SK-N-SH treated with all-trans-retinoic acid at 6 μM for 48 hours (cell line): ENCODE measurements around the gene TMEM147.

Source experiments
- ATAC-seq: fragments of 200-7000 bp; cut with Tn5 transposase; 3 replicates; pipeline ENCODE4 v1.9.1; 2020; ENCODE audit warnings: mild to moderate bottlenecking, moderate library complexity
- ARNTL ChIP-seq: fragments of 450-650 bp; formaldehyde crosslinking; IDR thresholded peaks from 2 replicates; pipeline ENCODE4 v1.5.0; 2020; ENCODE audit warnings: low read depth, mild to moderate bottlenecking, moderate library complexity, borderline replicate concordance
- BACH2 ChIP-seq: fragments of 250-450 bp; sonication (Bioruptor Pico); IDR thresholded peaks from 2 replicates; pipeline ENCODE4 v1.9.0; 2021; ENCODE audit warnings: mild to moderate bottlenecking, borderline replicate concordance
- CSDC2 ChIP-seq: fragments of 250-450 bp; sonication (Bioruptor Pico); IDR thresholded peaks from 2 replicates; pipeline ENCODE4 v1.5.0; 2020; ENCODE audit warnings: mild to moderate bottlenecking, moderate library complexity
- ESRRG ChIP-seq: fragments of 250-450 bp; sonication (Bioruptor Pico); IDR thresholded peaks from 2 replicates; pipeline ENCODE4 v1.6.1; 2021; ENCODE audit warnings: mild to moderate bottlenecking
- GLIS3 ChIP-seq: fragments of 250-450 bp; sonication (Bioruptor Pico); IDR thresholded peaks from 2 replicates; pipeline ENCODE4 v1.5.0; 2020; ENCODE audit warnings: mild to moderate bottlenecking, moderate library complexity
- ISL1 ChIP-seq: fragments of 250-450 bp; sonication (Bioruptor Pico); IDR thresholded peaks from 2 replicates; pipeline ENCODE4 v2.1.2; 2022; ENCODE audit warnings: mild to moderate bottlenecking, moderate library complexity
- OSR1 ChIP-seq: fragments of 250-450 bp; sonication (Bioruptor Pico); IDR thresholded peaks from 2 replicates; pipeline ENCODE4 v1.8.0; 2022; ENCODE audit warnings: moderate library complexity, mild to moderate bottlenecking, inconsistent platforms
- PPARA ChIP-seq: fragments of 250-450 bp; sonication (Bioruptor Pico); IDR thresholded peaks from 2 replicates; pipeline ENCODE4 v1.5.0; 2020; ENCODE audit warnings: mild to moderate bottlenecking, borderline replicate concordance
- RARB ChIP-seq: fragments of 250-450 bp; sonication (Bioruptor Pico); IDR thresholded peaks from 2 replicates; pipeline ENCODE4 v1.8.0; 2021; ENCODE audit warnings: mild to moderate bottlenecking, moderate library complexity
- SNAI2 ChIP-seq: fragments of 250-450 bp; sonication (Bioruptor Pico); IDR thresholded peaks from 2 replicates; pipeline ENCODE4 v1.5.0; 2020; ENCODE audit warnings: mild to moderate bottlenecking, moderate library complexity
- TCF4 ChIP-seq: fragments of 250-450 bp; sonication (Bioruptor Pico); IDR thresholded peaks from 2 replicates; pipeline ENCODE4 v1.8.0; 2021; ENCODE audit warnings: mild to moderate bottlenecking, moderate library complexity, borderline replicate concordance
- TOX ChIP-seq: fragments of 250-450 bp; sonication (Bioruptor Pico); IDR thresholded peaks from 2 replicates; pipeline ENCODE4 v1.8.0; 2021; ENCODE audit warnings: mild to moderate bottlenecking, moderate library complexity, borderline replicate concordance
- ZC3H10 ChIP-seq: fragments of 250-450 bp; sonication (Bioruptor Pico); IDR thresholded peaks from 2 replicates; pipeline ENCODE4 v1.5.1; 2021; ENCODE audit warnings: mild to moderate bottlenecking, moderate library complexity
- ZFP3 ChIP-seq: fragments of 250-450 bp; sonication (Bioruptor Pico); IDR thresholded peaks from 2 replicates; pipeline ENCODE4 v1.5.0; 2020; ENCODE audit warnings: mild to moderate bottlenecking, moderate library complexity
- ZFP30 ChIP-seq: fragments of 450-650 bp; formaldehyde crosslinking; IDR thresholded peaks from 2 replicates; pipeline ENCODE4 v1.5.0; 2022; ENCODE audit warnings: mild to moderate bottlenecking, moderate library complexity
- ZNF565 ChIP-seq: fragments of 450-650 bp; formaldehyde crosslinking; conservative IDR thresholded peaks from 2 replicates; pipeline ENCODE4 v1.5.0; 2020; ENCODE audit warnings: low read depth, mild to moderate bottlenecking, moderate library complexity
- ZNF70 ChIP-seq: fragments of 450-650 bp; formaldehyde crosslinking; IDR thresholded peaks from 2 replicates; pipeline ENCODE4 v1.5.0; 2020; ENCODE audit warnings: mild to moderate bottlenecking, moderate library complexity
- ZNF8 ChIP-seq: fragments of 450-650 bp; formaldehyde crosslinking; IDR thresholded peaks from 2 replicates; pipeline ENCODE4 v1.5.0; 2020; ENCODE audit warnings: mild to moderate bottlenecking, moderate library complexity
- TF ChIP-seq, protein P1 (sequence below): fragments of 250-450 bp; sonication (Bioruptor Pico); IDR thresholded peaks from 2 replicates; pipeline ENCODE4 v1.5.1; 2021; ENCODE audit warnings: mild to moderate bottlenecking, moderate library complexity
- TF ChIP-seq, protein P2 (sequence below): fragments of 250-450 bp; sonication (Bioruptor Pico); IDR thresholded peaks from 2 replicates; pipeline ENCODE4 v1.8.0; 2020; ENCODE audit warnings: mild to moderate bottlenecking, moderate library complexity, borderline replicate concordance
- TF ChIP-seq, protein P3 (sequence below): fragments of 250-450 bp; sonication (Bioruptor Pico); IDR thresholded peaks from 2 replicates; pipeline ENCODE4 v1.5.1; 2020; ENCODE audit warnings: low read depth, mild to moderate bottlenecking, moderate library complexity
- TF ChIP-seq, protein P4 (sequence below): fragments of 250-450 bp; sonication (Bioruptor Pico); IDR thresholded peaks from 2 replicates; pipeline ENCODE4 v1.8.0; 2021; ENCODE audit warnings: low read depth, mild to moderate bottlenecking, moderate library complexity, borderline replicate concordance

TMEM147 gene

DNA sequence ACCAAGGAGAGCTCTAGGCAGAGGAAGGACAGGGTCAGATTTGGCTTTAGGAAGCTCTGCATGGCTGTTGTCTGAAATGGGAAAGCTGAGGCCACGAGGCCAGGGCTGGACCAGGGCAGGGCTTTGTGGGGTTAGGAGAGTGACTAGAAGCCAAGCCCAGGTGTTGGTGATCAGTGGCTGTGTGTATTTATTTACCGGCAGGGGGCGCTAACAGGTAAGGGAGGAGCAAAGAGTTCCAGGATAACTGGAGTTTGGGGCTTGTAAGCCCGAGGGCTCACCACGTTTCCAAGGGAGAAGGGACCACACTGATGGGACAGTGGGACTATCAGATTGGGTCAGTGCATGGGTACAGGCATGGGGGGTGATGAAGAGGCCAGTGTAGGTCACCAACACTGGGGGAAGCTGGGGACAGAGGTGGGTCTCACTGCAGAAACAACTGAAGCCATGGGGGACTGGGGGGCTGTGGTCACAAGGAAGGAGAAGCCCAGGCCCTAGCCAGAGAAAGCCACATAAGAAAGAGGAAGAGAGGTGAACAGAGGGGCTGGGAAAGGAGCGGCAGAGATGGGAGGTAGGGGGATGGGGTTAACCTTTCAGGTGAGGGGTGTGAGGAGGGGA lies 3.9 kb downstream of the TMEM147 start:
- peak; percentile 45 for ATAC-seq
- TF ChIP-seq CSDC2, result no peak

DNA sequence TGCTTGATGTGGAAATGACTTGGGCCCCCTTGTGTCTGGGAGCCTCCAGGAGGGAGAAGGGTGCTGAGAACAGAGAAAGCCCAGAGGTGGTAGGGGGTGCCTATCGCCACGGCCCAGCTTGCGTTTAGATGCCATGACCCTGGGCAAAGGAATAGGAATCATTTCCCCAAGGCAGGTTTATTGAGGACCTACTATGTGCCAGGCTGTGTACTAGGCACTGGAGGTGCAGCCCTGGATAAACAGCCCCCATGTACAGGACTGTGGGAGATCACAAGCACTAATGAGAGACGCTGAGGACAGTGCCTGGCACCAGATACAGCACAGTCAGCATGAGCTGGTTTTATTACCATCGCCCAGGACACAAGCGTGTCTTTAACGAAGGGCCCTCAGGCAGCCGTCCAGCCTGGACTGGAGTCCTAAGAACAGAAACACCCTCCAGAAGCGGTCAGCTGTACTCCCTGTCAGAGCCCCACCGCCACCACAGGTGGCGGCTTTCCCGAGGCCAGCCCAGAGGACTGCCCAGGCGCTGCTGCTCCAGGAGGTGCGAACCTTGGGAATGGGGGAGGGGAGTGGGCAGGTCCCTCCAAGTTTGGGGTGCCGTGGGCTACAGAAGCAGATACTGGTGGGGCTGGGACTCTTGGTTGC lies 4.6 kb downstream of the TMEM147 start:
- no peak for TF ChIP-seq ZNF8 (CRISPR knock-in tag)
- TF ChIP-seq ISL1 (CRISPR knock-in tag), result no peak
- no peak for TF ChIP-seq BACH2 (CRISPR knock-in tag)
- TF ChIP-seq ZFP3 (CRISPR knock-in tag), result no peak
- no peak for TF ChIP-seq ZNF70 (CRISPR knock-in tag)
- no peak for TF ChIP-seq PPARA (CRISPR knock-in tag)
- no peak for TF ChIP-seq ZFP30
- TF ChIP-seq, protein P1, sequence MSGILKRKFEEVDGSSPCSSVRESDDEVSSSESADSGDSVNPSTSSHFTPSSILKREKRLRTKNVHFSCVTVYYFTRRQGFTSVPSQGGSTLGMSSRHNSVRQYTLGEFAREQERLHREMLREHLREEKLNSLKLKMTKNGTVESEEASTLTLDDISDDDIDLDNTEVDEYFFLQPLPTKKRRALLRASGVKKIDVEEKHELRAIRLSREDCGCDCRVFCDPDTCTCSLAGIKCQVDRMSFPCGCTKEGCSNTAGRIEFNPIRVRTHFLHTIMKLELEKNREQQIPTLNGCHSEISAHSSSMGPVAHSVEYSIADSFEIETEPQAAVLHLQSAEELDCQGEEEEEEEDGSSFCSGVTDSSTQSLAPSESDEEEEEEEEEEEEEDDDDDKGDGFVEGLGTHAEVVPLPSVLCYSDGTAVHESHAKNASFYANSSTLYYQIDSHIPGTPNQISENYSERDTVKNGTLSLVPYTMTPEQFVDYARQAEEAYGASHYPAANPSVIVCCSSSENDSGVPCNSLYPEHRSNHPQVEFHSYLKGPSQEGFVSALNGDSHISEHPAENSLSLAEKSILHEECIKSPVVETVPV (CRISPR knock-in tag), result no peak
- no peak for TF ChIP-seq ZC3H10 (CRISPR knock-in tag)
- TF ChIP-seq TOX (CRISPR knock-in tag), result no peak
- no peak for TF ChIP-seq SNAI2 (CRISPR knock-in tag)
- TF ChIP-seq ARNTL, result no peak
- no peak for TF ChIP-seq TCF4 (CRISPR knock-in tag)
- TF ChIP-seq, protein P2, sequence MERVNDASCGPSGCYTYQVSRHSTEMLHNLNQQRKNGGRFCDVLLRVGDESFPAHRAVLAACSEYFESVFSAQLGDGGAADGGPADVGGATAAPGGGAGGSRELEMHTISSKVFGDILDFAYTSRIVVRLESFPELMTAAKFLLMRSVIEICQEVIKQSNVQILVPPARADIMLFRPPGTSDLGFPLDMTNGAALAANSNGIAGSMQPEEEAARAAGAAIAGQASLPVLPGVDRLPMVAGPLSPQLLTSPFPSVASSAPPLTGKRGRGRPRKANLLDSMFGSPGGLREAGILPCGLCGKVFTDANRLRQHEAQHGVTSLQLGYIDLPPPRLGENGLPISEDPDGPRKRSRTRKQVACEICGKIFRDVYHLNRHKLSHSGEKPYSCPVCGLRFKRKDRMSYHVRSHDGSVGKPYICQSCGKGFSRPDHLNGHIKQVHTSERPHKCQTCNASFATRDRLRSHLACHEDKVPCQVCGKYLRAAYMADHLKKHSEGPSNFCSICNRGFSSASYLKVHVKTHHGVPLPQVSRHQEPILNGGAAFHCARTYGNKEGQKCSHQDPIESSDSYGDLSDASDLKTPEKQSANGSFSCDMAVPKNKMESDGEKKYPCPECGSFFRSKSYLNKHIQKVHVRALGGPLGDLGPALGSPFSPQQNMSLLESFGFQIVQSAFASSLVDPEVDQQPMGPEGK (CRISPR knock-in tag), result no peak
- TF ChIP-seq ESRRG (CRISPR knock-in tag), result no peak
- TF ChIP-seq GLIS3 (CRISPR knock-in tag), result no peak
- TF ChIP-seq, all 23 proteins: peak for 0
- ATAC-seq, result no peak

DNA sequence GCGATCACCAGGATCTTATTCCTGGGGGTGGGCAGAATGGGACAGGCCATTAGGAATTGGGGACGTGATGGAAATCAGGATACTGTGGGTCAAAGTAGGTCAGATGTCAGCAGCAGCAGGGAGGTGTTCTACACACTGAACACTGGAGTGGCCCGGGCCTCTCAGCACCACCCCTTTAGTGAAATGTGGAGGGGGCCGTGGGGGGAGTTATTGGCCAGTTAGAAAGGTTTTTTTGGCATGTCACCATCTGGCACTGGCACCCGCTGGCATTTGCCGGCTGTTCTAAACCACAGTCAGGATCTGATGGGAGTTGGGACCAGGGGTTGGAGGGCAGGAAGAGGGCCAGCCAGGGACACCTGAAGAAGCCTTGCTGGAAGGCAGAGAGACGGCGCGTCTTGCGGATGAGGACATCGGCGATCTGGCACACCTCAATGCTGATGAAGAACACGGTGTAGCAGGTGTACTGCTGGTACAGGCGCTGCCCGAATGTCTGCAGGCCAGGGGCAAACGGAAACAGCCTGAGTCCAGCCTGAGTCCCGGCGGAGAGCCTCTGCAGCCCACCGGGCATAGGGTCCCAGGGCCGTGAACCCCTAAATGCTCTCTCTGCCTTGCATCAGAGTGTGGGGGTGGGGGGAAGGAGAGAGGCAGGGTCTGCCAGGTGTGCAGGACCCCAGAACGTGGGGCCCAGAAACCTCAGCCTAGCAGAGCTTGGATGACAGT lies 5.8 kb downstream of the TMEM147 start:
- TF ChIP-seq GLIS3 (CRISPR knock-in tag) (no peak), CSDC2 (no peak), ZNF8 (CRISPR knock-in tag) (no peak), ISL1 (CRISPR knock-in tag) (no peak), RARB (no peak), ZC3H10 (CRISPR knock-in tag) (no peak), ZNF565 (CRISPR knock-in tag) (no peak), ZFP3 (CRISPR knock-in tag) (no peak), ZNF70 (CRISPR knock-in tag) (no peak), SNAI2 (CRISPR knock-in tag) (no peak), PPARA (CRISPR knock-in tag) (no peak), ESRRG (CRISPR knock-in tag) (no peak), OSR1 (CRISPR knock-in tag) (no peak), TCF4 (CRISPR knock-in tag) (no peak)
- TF ChIP-seq, protein P3, sequence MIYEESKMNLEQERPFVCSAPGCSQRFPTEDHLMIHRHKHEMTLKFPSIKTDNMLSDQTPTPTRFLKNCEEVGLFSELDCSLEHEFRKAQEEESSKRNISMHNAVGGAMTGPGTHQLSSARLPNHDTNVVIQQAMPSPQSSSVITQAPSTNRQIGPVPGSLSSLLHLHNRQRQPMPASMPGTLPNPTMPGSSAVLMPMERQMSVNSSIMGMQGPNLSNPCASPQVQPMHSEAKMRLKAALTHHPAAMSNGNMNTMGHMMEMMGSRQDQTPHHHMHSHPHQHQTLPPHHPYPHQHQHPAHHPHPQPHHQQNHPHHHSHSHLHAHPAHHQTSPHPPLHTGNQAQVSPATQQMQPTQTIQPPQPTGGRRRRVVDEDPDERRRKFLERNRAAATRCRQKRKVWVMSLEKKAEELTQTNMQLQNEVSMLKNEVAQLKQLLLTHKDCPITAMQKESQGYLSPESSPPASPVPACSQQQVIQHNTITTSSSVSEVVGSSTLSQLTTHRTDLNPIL, result no peak
- TF ChIP-seq, protein P2 (CRISPR knock-in tag), result no peak
- TF ChIP-seq, protein P1 (CRISPR knock-in tag), result no peak
- TF ChIP-seq, protein P4, sequence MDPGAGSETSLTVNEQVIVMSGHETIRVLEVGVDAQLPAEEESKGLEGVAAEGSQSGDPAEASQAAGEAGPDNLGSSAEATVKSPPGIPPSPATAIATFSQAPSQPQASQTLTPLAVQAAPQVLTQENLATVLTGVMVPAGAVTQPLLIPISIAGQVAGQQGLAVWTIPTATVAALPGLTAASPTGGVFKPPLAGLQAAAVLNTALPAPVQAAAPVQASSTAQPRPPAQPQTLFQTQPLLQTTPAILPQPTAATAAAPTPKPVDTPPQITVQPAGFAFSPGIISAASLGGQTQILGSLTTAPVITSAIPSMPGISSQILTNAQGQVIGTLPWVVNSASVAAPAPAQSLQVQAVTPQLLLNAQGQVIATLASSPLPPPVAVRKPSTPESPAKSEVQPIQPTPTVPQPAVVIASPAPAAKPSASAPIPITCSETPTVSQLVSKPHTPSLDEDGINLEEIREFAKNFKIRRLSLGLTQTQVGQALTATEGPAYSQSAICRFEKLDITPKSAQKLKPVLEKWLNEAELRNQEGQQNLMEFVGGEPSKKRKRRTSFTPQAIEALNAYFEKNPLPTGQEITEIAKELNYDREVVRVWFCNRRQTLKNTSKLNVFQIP (CRISPR knock-in tag), result no peak
- no peak for ATAC-seq
